ENCODE results near the gene PTPRZ1. TPM values are rescaled to one million over a fixed set of nuclear protein-coding genes. Genes with fewer than 3 reads are reported as not detected.

Gene PTPRZ1
- total and polyA plus RNA-seq, 3 donors from 2014 or later, result 1.9 to 2.7 (median 2.2) TPM

- DNase-seq, result no peak
Measured at GRCh38 chr7:121885166-121885920, 12.4 kb downstream of the PTPRZ1 start.

GRCh38 chr7:121887634-121888033 lies 14.7 kb downstream of the PTPRZ1 start:
- no peaks in the 10 kb centered on the region for H3K27me3 ChIP-seq
- no peaks in the 10 kb centered on the region for H3K9me3 ChIP-seq
- H3K4me3 ChIP-seq, result no peak overlapping the region
- TF ChIP-seq POLR2A (IDR thresholded peaks at IDR 0.05) (no peak), CTCF (IDR thresholded peaks at IDR 0.05) (no peak)
- 88 to 92% methylated on average over 6 of the region's 6 CpGs for WGBS, 2 donors
- intact Hi-C loops (cut with DNase I; ENCODE audit: low total_unique reads), result no loop called here
- DNase-seq, result no peak
- H3K36me3 ChIP-seq (ENCODE audit: low read depth, missing control alignments), result no peaks in the 10 kb centered on the region
- H3K4me1 ChIP-seq, result no peaks in the 10 kb centered on the region
- H3K27ac ChIP-seq, result no peak overlapping the region

More at GRCh38 chr7:121885166-121885920, 12.4 kb downstream of the PTPRZ1 start:
- no peak overlapping the region for H3K27ac ChIP-seq
- TF ChIP-seq CTCF (IDR thresholded peaks at IDR 0.05) (no peak), POLR2A (IDR thresholded peaks at IDR 0.05) (no peak)
- 67% methylated on average over 4 of the region's 4 CpGs for WGBS, 2 donors
- H3K36me3 ChIP-seq (ENCODE audit: low read depth, missing control alignments), result no peaks in the 10 kb centered on the region
- H3K27me3 ChIP-seq, result no peaks in the 10 kb centered on the region
- no peaks in the 10 kb centered on the region for H3K9me3 ChIP-seq
- intact Hi-C loops (cut with DNase I; ENCODE audit: low total_unique reads), result no loop called here
- no peak overlapping the region for H3K4me3 ChIP-seq
- no peaks in the 10 kb centered on the region for H3K4me1 ChIP-seq

- H3K27ac ChIP-seq, result no peak overlapping the region
- H3K27me3 ChIP-seq, result no peaks in the 10 kb centered on the region
- no peaks in the 10 kb centered on the region for H3K36me3 ChIP-seq (ENCODE audit: low read depth, missing control alignments)
- no peak for DNase-seq
- no peak overlapping the region for H3K4me3 ChIP-seq
- no peaks in the 10 kb centered on the region for H3K4me1 ChIP-seq
- TF ChIP-seq CTCF (IDR thresholded peaks at IDR 0.05) (no peak), POLR2A (IDR thresholded peaks at IDR 0.05) (no peak)
- H3K9me3 ChIP-seq, result no peaks in the 10 kb centered on the region
- WGBS, 2 donors, result 78 to 87% methylated on average over 2 of the region's 2 CpGs
- intact Hi-C loops (cut with DNase I; ENCODE audit: low total_unique reads), result no loop called here
Measured at GRCh38 chr7:121890833-121891232, 17.9 kb downstream of the PTPRZ1 start.

- no peak for TF ChIP-seq CTCF (IDR thresholded peaks at IDR 0.05)
- no peak for TF ChIP-seq POLR2A (IDR thresholded peaks at IDR 0.05)
- Histone ChIP-seq H3K36me3 (ENCODE audit: low read depth, missing control alignments) (no peaks in the 10 kb centered on the region), H3K4me1 (no peaks in the 10 kb centered on the region), H3K27me3 (no peaks in the 10 kb centered on the region), H3K27ac (no peak overlapping the region), H3K9me3 (no peaks in the 10 kb centered on the region), H3K4me3 (no peak overlapping the region)
- 65 to 69% methylated on average over 2 of the region's 2 CpGs for WGBS, 2 donors
- intact Hi-C loops (cut with DNase I; ENCODE audit: low total_unique reads), result no loop called here
- DNase-seq, result no peak
Measured at GRCh38 chr7:121891731-121892130, 18.8 kb downstream of the PTPRZ1 start.

- H3K4me3 ChIP-seq, result no peak overlapping the region
- H3K27ac ChIP-seq, result no peak overlapping the region
- TF ChIP-seq CTCF (IDR thresholded peaks at IDR 0.05) (no peak), POLR2A (IDR thresholded peaks at IDR 0.05) (no peak)
- no peaks in the 10 kb centered on the region for H3K9me3 ChIP-seq
- no peak for DNase-seq
- intact Hi-C loops (cut with DNase I; ENCODE audit: low total_unique reads), result no loop called here
- no peaks in the 10 kb centered on the region for H3K36me3 ChIP-seq (ENCODE audit: low read depth, missing control alignments)
- 34 to 49% methylated on average over 2 of the region's 2 CpGs for WGBS, 2 donors
- no peaks in the 10 kb centered on the region for H3K27me3 ChIP-seq
- no peaks in the 10 kb centered on the region for H3K4me1 ChIP-seq
Measured at GRCh38 chr7:121901026-121901425, 28.1 kb downstream of the PTPRZ1 start.

All from testis (tissue), 3 donors.